Muscle of arm (tissue), 12 donors: ENCODE results near the gene SPATA13. TPM values are rescaled to one million over a fixed set of nuclear protein-coding genes. Genes with fewer than 3 reads are reported as not detected.

Experiments used
- polyA plus RNA-seq, 12 donors: library from polyadenylated mRNA; unstranded; fragments of 120-200 nt; gene quantifications; one replicate each; pipeline ENCODE4 v1.2.1, GENCODE V29; 2013; ENCODE audit not compliant: insufficient read length in 12 of 12

Gene SPATA13
- polyA plus RNA-seq, 12 donors, result 3.2 to 33.9 (median 4.5) TPM; not detected in 1

Other genes with a start within 250 kb of the SPATA13 start
- 1 to 10 TPM in 10 of 12 donors, not detected in 2; 3.1 to 9.6 (median 6.5) TPM for gene C1QTNF9, start 148.9 kb downstream of the SPATA13 start, polyA plus RNA-seq